Skeletal muscle satellite cell (primary cell): ENCODE data around the gene RABGAP1L.

ENCODE experiments used
- H3K27me3 ChIP-seq: 2 replicates; pipeline ENCODE4 v1.7.0; 2013; ENCODE audit warnings: low read length; ENCODE audit not compliant: control insufficient read depth, insufficient read depth
- H3K36me3 ChIP-seq: 2 replicates; pipeline ENCODE4 v1.7.0; 2013; ENCODE audit warnings: mild to moderate bottlenecking, control low read depth, low read length; ENCODE audit not compliant: insufficient read depth
- H3K4me1 ChIP-seq: 2 replicates; pipeline ENCODE4 v1.7.0; 2013; ENCODE audit warnings: low read length; ENCODE audit not compliant: control insufficient read depth, insufficient read depth
- H3K4me2 ChIP-seq: 2 replicates; pipeline ENCODE4 v1.7.0; 2013; ENCODE audit warnings: mild to moderate bottlenecking, low read length
- H3K4me3 ChIP-seq: 2 replicates; pipeline ENCODE4 v1.7.0; 2013; ENCODE audit warnings: low read length
- H3K9ac ChIP-seq: 2 replicates; pipeline ENCODE4 v1.7.0; 2013; ENCODE audit warnings: mild to moderate bottlenecking, low read depth, low read length, moderate library complexity
- H3K9me3 ChIP-seq: replicated peaks from 2 replicates; pipeline ENCODE4 v1.7.0; 2013; ENCODE audit warnings: mild to moderate bottlenecking, control low read depth, low read length

The RABGAP1L gene

GRCh38 chr1:174156437-174156836 lies 2.9 kb upstream of the RABGAP1L start:
- H3K4me3 ChIP-seq, result no peak overlapping the region
- peaks cover 6% of the 10 kb centered on the region for H3K4me1 ChIP-seq
- no peaks in the 10 kb centered on the region for H3K27me3 ChIP-seq
- no peak overlapping the region for H3K4me2 ChIP-seq
- no peaks in the 10 kb centered on the region for H3K36me3 ChIP-seq
- H3K9me3 ChIP-seq, result no peaks in the 10 kb centered on the region
- H3K9ac ChIP-seq, result no peak overlapping the region

GRCh38 chr1:174157157-174157806 lies 2.0 kb upstream of the RABGAP1L start:
- H3K4me2 ChIP-seq, result no peak overlapping the region
- no peaks in the 10 kb centered on the region for H3K27me3 ChIP-seq
- peaks cover 6% of the 10 kb centered on the region for H3K4me1 ChIP-seq
- no peaks in the 10 kb centered on the region for H3K36me3 ChIP-seq
- H3K9me3 ChIP-seq, result no peaks in the 10 kb centered on the region
- no peak overlapping the region for H3K4me3 ChIP-seq
- no peak overlapping the region for H3K9ac ChIP-seq

GRCh38 chr1:174158767-174159251 lies 511 bp upstream of the RABGAP1L start:
- peak overlapping the region; percentile 90 for H3K4me2 ChIP-seq
- H3K9me3 ChIP-seq, result no peaks in the 10 kb centered on the region
- no peaks in the 10 kb centered on the region for H3K27me3 ChIP-seq
- H3K9ac ChIP-seq, result peak overlapping the region; percentile 81
- H3K36me3 ChIP-seq, result no peaks in the 10 kb centered on the region
- peak overlapping the region; percentile 100 for H3K4me3 ChIP-seq
- peaks cover 6% of the 10 kb centered on the region for H3K4me1 ChIP-seq

- peaks cover 6% of the 10 kb centered on the region for H3K4me1 ChIP-seq
- peak overlapping the region; percentile 95 for H3K9ac ChIP-seq
- no peaks in the 10 kb centered on the region for H3K27me3 ChIP-seq
- H3K4me3 ChIP-seq, result peak overlapping the region; percentile 100
- H3K36me3 ChIP-seq, result no peaks in the 10 kb centered on the region
- H3K4me2 ChIP-seq, result peak overlapping the region; percentile 90
- H3K9me3 ChIP-seq, result no peaks in the 10 kb centered on the region
Measured at GRCh38 chr1:174160109-174160473, 771 bp downstream of the RABGAP1L start.

GRCh38 chr1:174160603-174161002 lies 1.3 kb downstream of the RABGAP1L start:
- H3K4me3 ChIP-seq, result peak overlapping the region; percentile 100
- no peaks in the 10 kb centered on the region for H3K27me3 ChIP-seq
- no peaks in the 10 kb centered on the region for H3K36me3 ChIP-seq
- H3K4me1 ChIP-seq, result peaks cover 6% of the 10 kb centered on the region
- H3K9me3 ChIP-seq, result no peaks in the 10 kb centered on the region
- peak overlapping the region; percentile 95 for H3K9ac ChIP-seq
- peak overlapping the region; percentile 90 for H3K4me2 ChIP-seq

GRCh38 chr1:174161813-174162212 lies 2.5 kb downstream of the RABGAP1L start:
- H3K27me3 ChIP-seq, result no peaks in the 10 kb centered on the region
- no peak overlapping the region for H3K9ac ChIP-seq
- peaks cover 6% of the 10 kb centered on the region for H3K4me1 ChIP-seq
- no peak overlapping the region for H3K4me3 ChIP-seq
- no peaks in the 10 kb centered on the region for H3K9me3 ChIP-seq
- no peaks in the 10 kb centered on the region for H3K36me3 ChIP-seq
- H3K4me2 ChIP-seq, result no peak overlapping the region

GRCh38 chr1:174164826-174165225 lies 5.5 kb downstream of the RABGAP1L start:
- no peak overlapping the region for H3K4me3 ChIP-seq
- H3K4me1 ChIP-seq, result peaks cover 6% of the 10 kb centered on the region
- H3K4me2 ChIP-seq, result no peak overlapping the region
- no peak overlapping the region for H3K9ac ChIP-seq
- H3K27me3 ChIP-seq, result no peaks in the 10 kb centered on the region
- H3K36me3 ChIP-seq, result no peaks in the 10 kb centered on the region
- H3K9me3 ChIP-seq, result no peaks in the 10 kb centered on the region

- H3K4me3 ChIP-seq, result no peak overlapping the region
- no peaks in the 10 kb centered on the region for H3K9me3 ChIP-seq
- H3K4me1 ChIP-seq, result peaks cover 2% of the 10 kb centered on the region
- H3K9ac ChIP-seq, result no peak overlapping the region
- no peaks in the 10 kb centered on the region for H3K27me3 ChIP-seq
- no peaks in the 10 kb centered on the region for H3K36me3 ChIP-seq
- no peak overlapping the region for H3K4me2 ChIP-seq
Measured at GRCh38 chr1:174165471-174166137, 6.3 kb downstream of the RABGAP1L start.

GRCh38 chr1:174166530-174167264 lies 7.4 kb downstream of the RABGAP1L start:
- no peak overlapping the region for H3K4me3 ChIP-seq
- H3K9ac ChIP-seq, result no peak overlapping the region
- H3K4me2 ChIP-seq, result no peak overlapping the region
- H3K9me3 ChIP-seq, result no peaks in the 10 kb centered on the region
- H3K27me3 ChIP-seq, result no peaks in the 10 kb centered on the region
- H3K4me1 ChIP-seq, result no peaks in the 10 kb centered on the region
- no peaks in the 10 kb centered on the region for H3K36me3 ChIP-seq

GRCh38 chr1:174167265-174167803 lies 8.0 kb downstream of the RABGAP1L start:
- Histone ChIP-seq H3K9me3 (no peaks in the 10 kb centered on the region), H3K4me2 (no peak overlapping the region), H3K36me3 (no peaks in the 10 kb centered on the region), H3K27me3 (no peaks in the 10 kb centered on the region), H3K4me1 (no peaks in the 10 kb centered on the region), H3K9ac (no peak overlapping the region), H3K4me3 (no peak overlapping the region)

GRCh38 chr1:174169342-174169741 lies 10.0 kb downstream of the RABGAP1L start:
- no peaks in the 10 kb centered on the region for H3K27me3 ChIP-seq
- H3K36me3 ChIP-seq, result no peaks in the 10 kb centered on the region
- no peaks in the 10 kb centered on the region for H3K4me1 ChIP-seq
- no peak overlapping the region for H3K4me2 ChIP-seq
- H3K4me3 ChIP-seq, result no peak overlapping the region
- H3K9ac ChIP-seq, result no peak overlapping the region
- H3K9me3 ChIP-seq, result no peaks in the 10 kb centered on the region
